ENCODE data around the gene NACC1. TPM values are rescaled to one million over a fixed set of nuclear protein-coding genes. Genes with fewer than 3 reads are reported as not detected.

NACC1 gene
- total and polyA plus RNA-seq, 2 of the 8 experiments (the other 6 are each of a cell fraction or from before 2014, with no cell fraction given) = 234 to 301 TPM

DNA sequence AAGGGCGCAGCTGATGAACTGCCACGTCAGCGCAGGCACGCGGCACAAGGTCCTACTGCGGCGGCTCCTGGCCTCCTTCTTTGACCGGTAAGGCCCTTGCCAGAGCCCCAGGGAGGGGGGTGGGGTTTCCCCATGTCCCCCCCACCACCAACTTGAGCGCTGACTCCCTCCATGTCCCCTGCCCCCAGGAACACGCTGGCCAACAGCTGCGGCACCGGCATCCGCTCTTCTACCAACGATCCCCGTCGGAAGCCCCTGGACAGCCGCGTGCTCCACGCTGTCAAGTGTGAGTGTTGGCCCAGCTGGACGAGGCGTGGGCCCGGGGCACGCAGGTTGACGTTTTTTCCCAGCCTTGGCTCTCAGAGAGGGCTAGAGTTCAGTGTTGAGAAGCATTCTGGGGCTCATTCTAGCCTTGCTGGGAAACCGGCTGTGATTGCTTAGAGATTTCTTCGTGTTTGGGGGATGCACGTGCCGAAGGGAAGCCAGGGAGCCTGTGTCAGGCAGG, 19.3 kb downstream of the NACC1 start:
- Histone ChIP-seq H4K8ac (ENCODE audit: extremely low read depth, insufficient read depth, low read length) (no peak overlapping the region), H2BK5ac (ENCODE audit: low read depth, low read length) (no peak overlapping the region), H3K23ac (ENCODE audit: insufficient read length) (no peak overlapping the region), H3K27me3 (replicated peaks in 1 of 4; ENCODE audit: control insufficient read depth in 3 of 4, extremely low read depth in 1 of 4, insufficient read depth in 3 of 4, low read length in 3 of 4) (no peaks in the 10 kb centered on the region), H3K4me1 (replicated peaks in 1 of 4; ENCODE audit: control insufficient read depth in 3 of 4, insufficient read depth in 4 of 4, low read length in 3 of 4) (peaks cover 0 to 8% (median 4%) of the 10 kb centered on the region in 4 experiments; a peak in 3 of 7 replicates), H3K27ac (ENCODE audit: low read depth, low read length) (no peak overlapping the region), H3K79me1 (ENCODE audit: low read depth, low read length) (peaks cover 16% of the 10 kb centered on the region), H3K4me2 (ENCODE audit: insufficient read depth in 1 of 2, low read depth in 2 of 2, low read length in 2 of 2) (no peak overlapping the region), H3K18ac (ENCODE audit: extremely low read depth, low read length) (no peak overlapping the region), H4K91ac (replicated peaks; ENCODE audit: insufficient read length, low read length) (no peak overlapping the region), H2AK5ac (ENCODE audit: low read depth, low read length) (no peak overlapping the region), H4K20me1 (replicated peaks in 1 of 2; ENCODE audit: control insufficient read depth in 1 of 2, insufficient read depth in 2 of 2, low read length in 2 of 2) (peaks cover 30 to 44% of the 10 kb centered on the region in 2 experiments), H3K9me3 (ENCODE audit: insufficient read depth in 2 of 2, low read depth in 1 of 2, low read length in 1 of 2) (no peaks in the 10 kb centered on the region), H3K56ac (replicated peaks; ENCODE audit: insufficient read length, low read depth, low read length) (no peak overlapping the region), H3K4me3 (ENCODE audit: extremely low read depth in 1 of 4, insufficient read depth in 2 of 4, low read depth in 3 of 4, low read length in 4 of 4) (no peak overlapping the region), H3K23me2 (ENCODE audit: low read depth, low read length) (no peaks in the 10 kb centered on the region; the same call in 1 of the 2 replicates), H2BK15ac (ENCODE audit: low read length) (no peak overlapping the region), H3K36me3 (ENCODE audit: control insufficient read depth in 2 of 4, insufficient read depth in 4 of 4, low read length in 3 of 4) (peaks cover 7 to 59% (median 36%) of the 10 kb centered on the region in 4 experiments), H2BK12ac (ENCODE audit: low read depth, low read length) (no peak overlapping the region), H2BK20ac (ENCODE audit: low read length) (no peak overlapping the region), H4K5ac (ENCODE audit: insufficient read length, low read depth, low read length) (no peak overlapping the region), H3K79me2 (ENCODE audit: control insufficient read depth in 1 of 2, insufficient read depth in 2 of 2, low read length in 2 of 2) (peaks cover 0 to 28% of the 10 kb centered on the region in 2 experiments; a peak in 3 of 4 replicates), H3K14ac (ENCODE audit: insufficient read length) (no peak overlapping the region), H3K4ac (replicated peaks; ENCODE audit: insufficient read length, low read depth, low read length) (no peak overlapping the region), H3K9ac (replicated peaks in 1 of 4; ENCODE audit: extremely low read depth in 1 of 4, low read depth in 3 of 4, low read length in 3 of 4) (no peak overlapping the region), H2BK120ac (replicated peaks; ENCODE audit: low read depth, low read length) (no peak overlapping the region), H2AFZ (ENCODE audit: low read length) (no peak overlapping the region)
- DNase-seq (ENCODE audit: low read depth in 1 of 2, low spot score in 2 of 2) = no peak
- CTCF ChIA-PET (ENCODE audit: partially characterized antibody) = interaction anchor here (0.8 to 2.1 kb wide), 3 partner anchors 13 to 125 kb away, joined by 3 to 7 read pairs (median 5); partner anchors contain the start of genes IER2 and STX10
- 95% methylated on average over 24 of the region's 28 CpGs; no CpG with 5 or more reads in 1 of the 2 experiments for WGBS, 2 experiments (ENCODE audit: extremely low coverage in 1 of 2, insufficient coverage in 1 of 2, insufficient read length in 1 of 2, insufficient replicate concordance in 2 of 2, low coverage in 1 of 2, low lambda C conversion rate in 2 of 2, missing lambda C conversion rate in 1 of 2)
- POLR2A ChIA-PET (ENCODE audit: partially characterized antibody) = interaction anchor here (1.1 to 14.8 kb wide), 6 partner anchors 9 to 30 kb away, joined by 3 to 228 read pairs (median 10); partner anchors contain the start of genes IER2, NACC1, STX10 and TRMT1
- no peak for FAIRE-seq
- TF ChIP-seq RAD21 (IDR thresholded peaks at IDR 0.05 in 1 of 2, conservative IDR thresholded peaks at IDR 0.05 in 1 of 2; ENCODE audit: low read depth in 2 of 2, low read length in 2 of 2) (no peak), SP4 (IDR thresholded peaks at IDR 0.05; ENCODE audit: low read length) (no peak), CTBP2 (IDR thresholded peaks at IDR 0.05; ENCODE audit: borderline replicate concordance, insufficient read depth, insufficient read length, low read length) (no peak), PHF8 (conservative IDR thresholded peaks at IDR 0.05; ENCODE audit: low read depth, low read length) (no peak), TAF7 (optimal IDR thresholded peaks at IDR 0.05; ENCODE audit: borderline replicate concordance, low read depth, low read length) (no peak), SP1 (IDR thresholded peaks at IDR 0.05; ENCODE audit: low read depth, low read length) (no peak), TAF1 (IDR thresholded peaks at IDR 0.05; ENCODE audit: low read depth, low read length) (no peak), KDM1A (IDR thresholded peaks at IDR 0.05; ENCODE audit: borderline replicate concordance, low read length) (no peak), KDM5A (IDR thresholded peaks at IDR 0.05; ENCODE audit: low read length) (no peak), SIRT6 (IDR thresholded peaks at IDR 0.05; ENCODE audit: low read length) (no peak)
- TF ChIP-seq, protein P1, sequence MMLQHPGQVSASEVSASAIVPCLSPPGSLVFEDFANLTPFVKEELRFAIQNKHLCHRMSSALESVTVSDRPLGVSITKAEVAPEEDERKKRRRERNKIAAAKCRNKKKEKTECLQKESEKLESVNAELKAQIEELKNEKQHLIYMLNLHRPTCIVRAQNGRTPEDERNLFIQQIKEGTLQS (IDR thresholded peaks at IDR 0.05; ENCODE audit: insufficient read depth, low read depth, low read length) = no peak
- TF ChIP-seq, protein P2, sequence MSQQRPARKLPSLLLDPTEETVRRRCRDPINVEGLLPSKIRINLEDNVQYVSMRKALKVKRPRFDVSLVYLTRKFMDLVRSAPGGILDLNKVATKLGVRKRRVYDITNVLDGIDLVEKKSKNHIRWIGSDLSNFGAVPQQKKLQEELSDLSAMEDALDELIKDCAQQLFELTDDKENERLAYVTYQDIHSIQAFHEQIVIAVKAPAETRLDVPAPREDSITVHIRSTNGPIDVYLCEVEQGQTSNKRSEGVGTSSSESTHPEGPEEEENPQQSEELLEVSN (IDR thresholded peaks at IDR 0.05) = no peak

All from H1 (cell line).